ENCODE measurements around the gene RALBP1. TPM values are rescaled to one million over a fixed set of nuclear protein-coding genes. Genes with fewer than 3 reads are reported as not detected.
"Not testable (repeated sequence)": the region's sequence is repeated elsewhere in the genome, so short reads cannot be mapped to it uniquely, and the experiment has no call there.

The RALBP1 gene
- total RNA-seq, 8 experiments from 2014 or later, result 22.0 to 46.4 (median 28.3) TPM

DNA sequence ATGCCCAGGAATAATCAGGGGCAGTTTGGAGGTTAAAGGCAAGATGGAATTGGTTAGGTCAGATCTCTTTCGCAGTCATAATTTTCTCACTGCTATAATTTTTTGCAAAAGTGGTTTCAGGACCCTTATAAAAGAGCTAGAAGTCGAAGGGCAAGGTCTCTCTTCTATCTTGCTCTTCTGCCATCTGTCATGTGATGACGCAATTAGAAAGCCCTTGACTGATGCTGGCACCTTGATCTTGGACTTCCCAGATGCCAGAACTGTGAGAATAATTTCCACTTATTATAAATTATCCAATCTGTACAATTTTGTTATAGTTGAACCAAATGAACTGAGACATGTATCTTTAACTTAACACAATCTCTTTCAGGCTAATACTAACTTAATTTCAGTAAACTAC is 6.3 kb upstream of the RALBP1 start:
- Histone ChIP-seq H3K27ac (no peak overlapping the region), H3K4me3 (no peak overlapping the region), H3K4me1 (replicated peaks in 1 of 2) (peaks cover 2 to 4% of the 10 kb centered on the region in 2 donors)
- WGBS, 10 experiments, result 0 to 95% (median 81%) methylated on average over 1 to 3 of the region's 3 CpGs; no CpG with 5 or more reads in 1 of the 10 experiments
- in situ Hi-C loops (cut with MboI; ENCODE audit: low pct_unique_long_range_greater_than_20kb in 2 of 9, low sequenced_read_pairs in 9 of 9, unreplicated experiment in 9 of 9), result no loop called here
- no peak for ATAC-seq (replicated peaks in 6 of 8)

DNA sequence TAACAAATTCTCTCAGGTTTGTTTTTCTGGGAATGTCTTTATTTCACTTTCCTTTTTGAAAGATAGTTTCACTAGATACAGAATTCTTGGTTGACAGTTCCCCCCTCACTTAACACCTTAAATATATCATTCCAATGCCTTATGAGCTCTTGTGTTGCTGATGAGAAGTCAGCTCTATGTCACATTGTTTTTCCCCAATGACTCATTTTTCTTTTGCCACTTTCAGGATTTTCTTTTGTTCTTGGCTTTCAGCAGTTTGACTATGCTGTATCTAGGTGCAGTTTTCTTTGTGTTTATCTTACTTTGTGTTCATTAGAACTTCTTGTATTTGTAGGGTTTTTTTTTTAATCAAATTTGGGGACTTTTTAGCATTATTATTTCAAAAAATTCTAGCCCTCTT is 5.6 kb upstream of the RALBP1 start:
- Histone ChIP-seq H3K4me3 (no peak overlapping the region), H3K27ac (no peak overlapping the region), H3K4me1 (replicated peaks in 1 of 2) (peaks cover 6 to 8% of the 10 kb centered on the region in 2 donors)
- in situ Hi-C loops (cut with MboI; ENCODE audit: low pct_unique_long_range_greater_than_20kb in 2 of 9, low sequenced_read_pairs in 9 of 9, unreplicated experiment in 9 of 9), result no loop called here
- ATAC-seq (replicated peaks in 6 of 8), result no peak

DNA sequence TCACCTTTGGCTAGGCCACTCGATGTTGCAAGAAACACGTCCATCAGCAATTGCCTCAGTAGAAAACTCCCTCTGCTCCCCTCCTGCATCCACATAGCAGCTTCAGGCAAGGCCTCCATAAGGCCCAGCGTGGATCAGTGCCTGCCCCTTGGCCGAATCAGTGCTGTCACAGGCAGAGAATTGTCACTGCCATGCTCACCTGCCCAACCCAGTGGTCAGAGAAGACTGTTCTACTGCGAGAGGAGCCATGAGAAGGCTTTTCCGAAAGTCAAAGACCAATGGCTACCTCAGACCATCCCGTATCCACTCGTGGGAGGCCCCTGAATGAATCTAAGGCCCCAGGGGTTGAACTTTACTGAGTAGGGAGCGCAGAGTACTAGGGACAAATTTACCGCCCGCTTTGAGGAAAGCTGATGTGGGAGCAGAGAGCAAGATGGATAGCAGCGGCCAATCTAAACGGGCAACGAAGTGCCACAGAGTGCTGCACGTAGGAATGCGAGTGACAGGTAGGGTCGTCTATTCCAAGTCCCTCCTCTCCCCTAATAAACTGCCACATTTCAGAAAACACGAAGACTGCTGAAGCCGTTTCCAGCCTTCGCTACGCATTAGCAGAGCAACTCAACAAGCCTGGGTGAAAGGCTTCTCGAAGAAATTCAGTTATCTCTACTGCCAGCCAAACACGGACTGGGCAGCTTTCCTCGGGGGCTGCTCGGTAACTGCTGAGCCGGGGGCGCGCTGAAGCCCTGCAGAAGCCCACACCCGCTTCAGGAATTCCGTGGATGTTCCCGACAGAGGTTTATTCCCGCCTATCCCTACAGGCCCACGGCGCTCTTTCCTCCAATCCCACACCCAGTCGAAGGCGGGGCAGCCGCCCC is 968 bp upstream of the RALBP1 start:
- Histone ChIP-seq H3K4me3 (peak overlapping the region; percentile 59 to 93 (median 62)), H3K27ac (peak overlapping the region; percentile 81 to 89), H3K4me1 (replicated peaks in 1 of 2) (peaks cover 8 to 14% of the 10 kb centered on the region in 2 donors)
- WGBS, 10 experiments, result 5 to 100% (median 52%) methylated on average over 2 to 25 of the region's 37 CpGs; no CpG with 5 or more reads in 3 of the 10 experiments
- peak; percentile 59 to 72 (median 62) for ATAC-seq (replicated peaks in 6 of 8)
- in situ Hi-C loops (cut with MboI; ENCODE audit: low pct_unique_long_range_greater_than_20kb in 2 of 9, low sequenced_read_pairs in 9 of 9, unreplicated experiment in 9 of 9), result no loop called here

- Histone ChIP-seq H3K27ac (peak overlapping the region; percentile 13 to 59), H3K4me3 (peak overlapping the region; percentile 48 to 93 (median 62)), H3K4me1 (replicated peaks in 1 of 2) (peaks cover 8 to 14% of the 10 kb centered on the region in 2 donors)
- ATAC-seq (replicated peaks in 6 of 8), result no peak
- WGBS, 10 experiments, result 0 to 12% (median 3%) methylated on average over 3 to 10 of the region's 59 CpGs
- in situ Hi-C loops (cut with MboI; ENCODE audit: low pct_unique_long_range_greater_than_20kb in 2 of 9, low sequenced_read_pairs in 9 of 9, unreplicated experiment in 9 of 9), result no loop called here
These were observed 604 bp downstream of the RALBP1 start for GRCh38 chr18:9475643-9476591.

DNA sequence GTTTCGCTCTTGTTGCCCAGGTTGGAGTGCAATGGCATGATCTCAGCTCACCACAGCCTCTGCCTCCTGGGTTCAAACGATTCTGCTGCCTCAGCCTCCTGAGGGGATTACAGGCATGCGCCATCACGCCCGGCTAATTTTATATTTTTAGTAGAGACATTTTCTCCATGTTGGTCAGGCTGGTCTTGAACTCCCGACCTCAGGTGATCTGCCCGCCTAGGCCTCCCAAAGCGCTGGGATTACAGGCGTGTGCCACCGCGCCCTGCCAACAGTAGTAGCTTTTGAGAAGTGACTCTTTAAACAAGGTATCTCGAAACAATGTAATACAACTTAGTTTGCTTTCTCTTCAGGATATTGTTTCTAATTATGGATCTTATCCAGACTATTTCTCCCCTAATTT is 1.6 kb downstream of the RALBP1 start:
- 80 to 100% (median 94%) methylated on average over 2 to 8 of the region's 12 CpGs; no CpG with 5 or more reads in 3 of the 10 experiments for WGBS, 10 experiments
- ATAC-seq (replicated peaks in 6 of 8); in situ Hi-C loops (cut with MboI; ENCODE audit: low pct_unique_long_range_greater_than_20kb in 2 of 9, low sequenced_read_pairs in 9 of 9, unreplicated experiment in 9 of 9); H3K27ac ChIP-seq: not testable (repeated sequence)
- peak overlapping the region in 4 of 5 donors; percentile 48 to 93 (median 69) for H3K4me3 ChIP-seq
- H3K4me1 ChIP-seq (replicated peaks in 1 of 2), result peaks cover 8 to 14% of the 10 kb centered on the region in 2 donors

DNA sequence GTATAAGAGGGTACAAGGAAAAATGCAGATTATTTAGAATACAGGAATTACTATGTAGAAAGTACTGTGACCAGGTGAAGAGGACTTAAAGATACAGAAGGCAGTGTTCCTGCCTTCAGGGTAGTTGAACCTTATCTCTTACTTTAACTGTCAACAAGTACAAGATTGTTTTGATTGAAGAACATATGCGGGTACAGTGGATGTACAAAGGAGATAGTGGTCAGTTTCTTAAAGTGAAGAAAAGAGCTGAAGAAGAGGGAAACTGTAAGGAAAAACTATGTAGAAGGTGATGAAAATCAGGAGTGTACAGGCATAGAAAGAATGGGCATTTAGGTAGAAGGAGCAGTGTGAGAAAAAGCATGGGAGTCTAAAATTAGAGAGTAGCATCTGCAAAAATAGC is 2.2 kb downstream of the RALBP1 start:
- Histone ChIP-seq H3K27ac (no peak overlapping the region), H3K4me3 (no peak overlapping the region), H3K4me1 (replicated peaks in 1 of 2) (peaks cover 8 to 14% of the 10 kb centered on the region in 2 donors)
- ATAC-seq (replicated peaks in 6 of 8), result no peak
- 69 to 100% (median 90%) methylated on average over 1 of the region's 1 CpG; no CpG with 5 or more reads in 2 of the 10 experiments for WGBS, 10 experiments
- in situ Hi-C loops (cut with MboI; ENCODE audit: low pct_unique_long_range_greater_than_20kb in 2 of 9, low sequenced_read_pairs in 9 of 9, unreplicated experiment in 9 of 9), result no loop called here

GRCh38 chr18:9478545-9478944 is 3.2 kb downstream of the RALBP1 start:
- H3K4me3 ChIP-seq, result no peak overlapping the region
- no peak overlapping the region for H3K27ac ChIP-seq
- in situ Hi-C loops (cut with MboI; ENCODE audit: low pct_unique_long_range_greater_than_20kb in 2 of 9, low sequenced_read_pairs in 9 of 9, unreplicated experiment in 9 of 9), result no loop called here
- WGBS, 10 experiments, result 83 to 93% (median 91%) methylated on average over 6 to 7 of the region's 31 CpGs; no CpG with 5 or more reads in 7 of the 10 experiments
- ATAC-seq (replicated peaks in 6 of 8), result no peak
- peaks cover 8 to 14% of the 10 kb centered on the region in 2 donors for H3K4me1 ChIP-seq (replicated peaks in 1 of 2)

DNA sequence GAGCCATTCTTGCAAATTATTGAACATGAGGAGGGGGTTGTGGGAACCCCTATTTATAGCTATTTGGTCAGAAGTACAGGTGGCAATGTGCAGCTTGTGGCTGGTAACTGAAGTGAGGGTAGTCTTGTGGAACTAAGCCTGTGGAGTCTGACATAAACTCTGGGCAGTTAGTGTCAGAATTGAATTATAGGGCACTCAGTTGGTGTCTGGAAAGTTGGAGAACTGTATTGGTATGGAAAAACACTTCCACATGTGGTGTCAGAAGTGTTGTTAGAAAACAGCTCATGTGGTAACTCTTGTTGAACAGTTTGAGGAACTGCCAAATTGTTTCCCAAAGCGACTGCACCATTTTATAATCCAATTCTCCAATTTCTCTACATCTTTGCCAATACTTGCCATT is 7.5 kb downstream of the RALBP1 start:
- Histone ChIP-seq H3K4me1 (replicated peaks in 1 of 2) (no peaks in the 10 kb centered on the region), H3K27ac (no peak overlapping the region), H3K4me3 (no peak overlapping the region)
- ATAC-seq (replicated peaks in 6 of 8), result no peak
- WGBS, 10 experiments, result 60 to 100% (median 100%) methylated on average over 1 of the region's 1 CpG; no CpG with 5 or more reads in 5 of the 10 experiments
- in situ Hi-C loops (cut with MboI; ENCODE audit: low pct_unique_long_range_greater_than_20kb in 2 of 9, low sequenced_read_pairs in 9 of 9, unreplicated experiment in 9 of 9), result no loop called here

DNA sequence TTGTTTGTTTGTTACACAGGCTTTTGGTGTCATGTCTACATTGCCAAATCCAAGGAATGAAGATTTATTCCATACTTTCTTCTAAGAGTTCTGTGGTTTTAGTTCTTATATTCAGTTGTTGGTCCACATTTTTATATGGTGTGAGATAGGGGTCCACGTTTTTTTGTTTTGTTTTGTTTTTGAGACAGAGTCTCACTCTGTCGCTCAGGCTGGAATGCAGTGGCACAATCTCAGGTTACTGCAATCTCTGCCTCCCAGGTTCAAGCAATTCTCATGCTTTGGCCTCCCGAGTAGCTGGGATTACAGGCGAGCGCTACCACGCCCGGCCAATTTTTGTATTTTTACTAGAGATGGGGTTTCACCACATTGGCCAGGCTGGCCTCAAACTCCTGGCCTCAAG is 8.2 kb downstream of the RALBP1 start:
- ATAC-seq (replicated peaks in 6 of 8), result no peak
- Histone ChIP-seq H3K4me3 (no peak overlapping the region), H3K4me1 (replicated peaks in 1 of 2) (no peaks in the 10 kb centered on the region), H3K27ac (no peak overlapping the region)
- WGBS, 10 experiments, result 87 to 100% (median 98%) methylated on average over 1 to 7 of the region's 7 CpGs; no CpG with 5 or more reads in 1 of the 10 experiments
- in situ Hi-C loops (cut with MboI; ENCODE audit: low pct_unique_long_range_greater_than_20kb in 2 of 9, low sequenced_read_pairs in 9 of 9, unreplicated experiment in 9 of 9), result no loop called here

DNA sequence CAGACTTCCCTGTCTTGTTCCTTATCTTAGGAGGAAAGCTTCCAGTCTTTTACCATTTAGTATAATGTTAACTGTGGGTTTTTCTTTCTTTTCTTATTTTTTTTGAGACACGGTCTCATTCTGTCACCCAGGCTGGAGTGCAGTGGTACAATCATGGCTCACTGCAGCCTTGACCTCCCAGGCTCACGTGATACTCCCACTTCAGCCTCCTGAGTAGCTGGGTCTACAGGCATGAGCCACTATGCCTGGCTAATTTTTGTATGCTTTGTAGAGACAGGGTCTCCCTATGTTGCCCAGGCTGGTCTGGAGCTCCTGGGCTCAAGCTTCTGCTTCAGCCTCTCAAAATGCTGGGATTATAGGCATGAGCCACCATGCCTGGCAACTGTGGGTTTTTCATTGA is 9.5 kb downstream of the RALBP1 start:
- H3K27ac ChIP-seq; in situ Hi-C loops (cut with MboI; ENCODE audit: low pct_unique_long_range_greater_than_20kb in 2 of 9, low sequenced_read_pairs in 9 of 9, unreplicated experiment in 9 of 9); H3K4me1 ChIP-seq (replicated peaks in 1 of 2); ATAC-seq (replicated peaks in 6 of 8); H3K4me3 ChIP-seq: not testable (repeated sequence)
- WGBS, 10 experiments, result 83 to 100% (median 100%) methylated on average over 1 to 2 of the region's 2 CpGs; no CpG with 5 or more reads in 2 of the 10 experiments

DNA sequence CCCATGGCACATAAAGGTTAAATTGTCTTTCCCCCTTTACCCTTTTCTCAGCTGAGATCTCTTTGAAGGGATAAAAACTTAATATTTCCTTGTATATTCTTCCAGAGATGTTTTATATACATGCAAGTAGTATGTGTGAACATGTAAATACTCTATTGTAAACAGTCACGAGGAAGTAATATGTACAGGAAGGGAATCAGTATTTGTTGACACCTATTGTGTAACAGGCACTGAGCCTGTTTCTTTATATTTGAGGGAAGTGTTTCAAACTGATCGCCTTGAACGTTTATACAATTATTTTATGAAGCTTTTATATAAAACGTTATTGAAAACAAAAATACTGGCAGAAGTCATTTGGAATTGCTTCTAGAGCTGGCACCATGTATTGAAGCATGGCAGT is 13.2 kb downstream of the RALBP1 start:
- Histone ChIP-seq H3K4me1 (replicated peaks in 1 of 2) (no peaks in the 10 kb centered on the region), H3K4me3 (no peak overlapping the region), H3K27ac (no peak overlapping the region)
- WGBS, 10 experiments, result 46 to 92% (median 83%) methylated on average over 4 of the region's 4 CpGs; no CpG with 5 or more reads in 1 of the 10 experiments
- in situ Hi-C loops (cut with MboI; ENCODE audit: low pct_unique_long_range_greater_than_20kb in 2 of 9, low sequenced_read_pairs in 9 of 9, unreplicated experiment in 9 of 9), result no loop called here
- ATAC-seq (replicated peaks in 6 of 8), result no peak

- WGBS, 10 experiments, result 83 to 100% (median 95%) methylated on average over 1 to 9 of the region's 9 CpGs; no CpG with 5 or more reads in 1 of the 10 experiments
These were observed 19.5 kb downstream of the RALBP1 start for GRCh38 chr18:9494778-9495331.

More at GRCh38 chr18:9494778-9495331, 19.5 kb downstream of the RALBP1 start:
- peak in 2 of 8 experiments; percentile 27 to 60 for ATAC-seq (replicated peaks in 6 of 8)
- H3K4me3 ChIP-seq, result no peak overlapping the region
- no peak overlapping the region for H3K27ac ChIP-seq
- in situ Hi-C loops (cut with MboI; ENCODE audit: low pct_unique_long_range_greater_than_20kb in 2 of 9, low sequenced_read_pairs in 9 of 9, unreplicated experiment in 9 of 9), result no loop called here
- H3K4me1 ChIP-seq (replicated peaks in 1 of 2), result no peaks in the 10 kb centered on the region

Measured in motor neuron (in vitro differentiated cells).